GM10266 (cell line): Measurements from ENCODE around the gene TNFRSF1A.

Source experiments
- DNase-seq: peaks from one replicate; pipeline ENCODE4 v3.0.0; 2012; ENCODE audit errors: extremely low spot score
- CTCF ChIP-seq: IDR thresholded peaks from 2 replicates; pipeline ENCODE4 v1.5.1; 2012; ENCODE audit warnings: mild to moderate bottlenecking, low read depth; ENCODE audit not compliant: control insufficient read depth, insufficient read depth; ENCODE audit errors: missing control alignments

Gene TNFRSF1A

GRCh38 chr12:6341417-6342139 is at the start of gene TNFRSF1A:
Gene TNFRSF1A, minus strand, starts transcription at chr12:6342076. Its CDS starts 262 bp downstream, at chr12:6341814.
- no peak for DNase-seq

GRCh38 chr12:6391013-6391412 is 49.1 kb upstream of the TNFRSF1A start:
- DNase-seq: no peak
- TF ChIP-seq CTCF: no peak

More at GRCh38 chr12:6341417-6342139, at the start of gene TNFRSF1A:
- no peak for TF ChIP-seq CTCF

GRCh38 chr12:6390084-6390799 is 48.4 kb upstream of the TNFRSF1A start:
- no peak for TF ChIP-seq CTCF
- DNase-seq: peak; percentile 11

- DNase-seq: peak; percentile 12
- no peak for TF ChIP-seq CTCF
Observed at GRCh38 chr12:6387541-6387940, 45.7 kb upstream of the TNFRSF1A start.

DNA sequence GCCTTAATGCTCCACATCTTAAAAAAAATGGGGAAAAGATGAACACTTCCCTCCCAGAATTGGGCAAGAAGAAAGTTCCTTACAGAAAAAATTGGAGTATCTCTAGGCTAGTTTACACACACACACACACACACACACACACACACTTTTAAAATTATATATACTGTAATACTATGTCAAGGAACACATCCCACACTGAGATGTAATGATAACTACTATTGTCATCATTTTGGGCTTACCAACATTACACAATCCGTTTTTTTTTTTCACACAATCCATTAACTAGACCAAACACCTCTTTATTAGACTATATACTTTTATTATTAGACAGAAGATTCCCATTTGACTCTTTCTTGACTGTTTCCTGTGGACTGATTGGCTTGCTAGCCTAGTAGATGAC is 44.6 kb upstream of the TNFRSF1A start:
- no peak for TF ChIP-seq CTCF
- DNase-seq: no peak

GRCh38 chr12:6386038-6386437 is 44.2 kb upstream of the TNFRSF1A start:
- DNase-seq: no peak
- TF ChIP-seq CTCF: no peak
